Kidney (tissue), 2 donors: ENCODE measurements around the gene PLD1. TPM values are rescaled to one million over a fixed set of nuclear protein-coding genes. Genes with fewer than 3 reads are reported as not detected.

Experiments
- polyA plus RNA-seq: library from polyadenylated mRNA; stranded (reverse); fragments of 350-450 nt; fragmentation: Illumina TruSeq; extraction: RNeasy Lipid Tissue Mini Kit (QIAGEN cat#74804); gene quantifications from one replicate; pipeline ENCODE4 v1.2.3, GENCODE V29; 2014; ENCODE audit warnings: low read depth, low replicate concordance; ENCODE audit not compliant: insufficient read depth
- total RNA-seq: library from RNA; stranded (reverse); fragmentation: NEBNext Ultra II Directional; extraction: Animal tissue kit (Norgen Biotek cat#: 25700); gene quantifications from one replicate; pipeline ENCODE4 v1.2.1, GENCODE V29; 2021
- donor health status: DM: yes; HTN: yes; CAD: no.

The PLD1 gene
- total and polyA plus RNA-seq, 2 donors from 2014 or later, result 11.2 to 24.3 TPM

Other genes starting within 250 kb of the PLD1 start
- gene TMEM212, start 32.9 kb upstream of the PLD1 start, total RNA-seq, result not detected
- not detected for gene TMEM212, start 32.9 kb upstream of the PLD1 start, polyA plus RNA-seq
- 185 TPM for gene FNDC3B, start 229.1 kb upstream of the PLD1 start, total RNA-seq
- gene FNDC3B, start 229.1 kb upstream of the PLD1 start, polyA plus RNA-seq, result 11.8 TPM